K562 (cell line): ENCODE measurements around the gene TJP2. TPM values are rescaled to one million over a fixed set of nuclear protein-coding genes. Genes with fewer than 3 reads are reported as not detected.

ENCODE experiments used
- ATAC-seq: fragments of 200-7000 bp; cut with Tn5 transposase; 3 replicates; pipeline ENCODE4 v1.9.1; 2020; ENCODE audit warnings: moderate library complexity
- BruUV-seq: library from RNA; stranded (reverse); fragments of 400-500 nt; replicated peaks from 2 replicates; lab custom pipeline; 2021; lab: Mats Ljungman, UMichigan
- CTCF ChIA-PET: fragments of 300-600 bp; formaldehyde crosslinking; extraction: SDS; loops from one replicate; lab custom pipeline; 2021; ENCODE audit warnings: low intra/inter-chr PET ratio; lab: Yijun Ruan, JAX
- POLR2A ChIA-PET: fragments of 300-600, 350-650 bp; sonication (Branson Sonifier 250); formaldehyde crosslinking; extraction: SDS; loops from one replicate; lab custom pipeline; 2021; ENCODE audit warnings: antibody characterized with exemption, inconsistent platforms; lab: Yijun Ruan, JAX
- DNase-seq, 4 experiments: peaks; one replicate each; pipeline versions ENCODE4 v3.0.0 to v3.0.0-alpha.2; 2011 to 2018; ENCODE audit warnings: low spot score in 3 of 4, mixed read lengths in 3 of 4; ENCODE audit errors: extremely low read depth in 1 of 4
- FAIRE-seq: peaks from 2 replicates; lab custom pipeline; 2011; peaks lifted over from hg19 to GRCh38; lab: Jason Lieb, UNC
- H2AFZ ChIP-seq: 2 replicates; pipeline ENCODE4 v1.6.0; 2011; ENCODE audit warnings: low read depth, low read length, control low read depth, inconsistent platforms
- H3K27ac ChIP-seq: fragments of 200-600 bp; 3 replicates; pipeline ENCODE4 v1.8.0; 2011; ENCODE audit warnings: low read depth, mild to moderate bottlenecking, control low read depth, inconsistent platforms, low read length, moderate library complexity, mixed read lengths; ENCODE audit errors: extremely low read depth
- H3K27me3 ChIP-seq, 2 experiments: fragments of 300-600 bp in 1 of 2; 2 replicates in 1 of 2; 3 replicates in 1 of 2; pipeline versions ENCODE4 v1.6.0 to v1.8.0; 2011; ENCODE audit warnings: inconsistent platforms in 2 of 2, low read length in 2 of 2, mild to moderate bottlenecking in 1 of 2, mixed read lengths in 1 of 2, moderate library complexity in 1 of 2; ENCODE audit not compliant: control insufficient read depth in 2 of 2, insufficient read depth in 2 of 2
- H3K36me3 ChIP-seq: fragments of 300-600 bp; 3 replicates; pipeline ENCODE4 v1.8.0; 2011; ENCODE audit warnings: mild to moderate bottlenecking, low read length, inconsistent platforms; ENCODE audit not compliant: control insufficient read depth, insufficient read depth
- H3K4me1 ChIP-seq, 2 experiments: fragments of 200-600 bp in 1 of 2; replicated peaks in 1 of 2; 2 replicates in 1 of 2; 3 replicates in 1 of 2; pipeline versions ENCODE4 v1.5.1 to v1.8.0; 2011; ENCODE audit warnings: inconsistent platforms in 2 of 2, low read length in 2 of 2, mild to moderate bottlenecking in 1 of 2, mixed read lengths in 1 of 2, moderate library complexity in 1 of 2; ENCODE audit not compliant: control insufficient read depth in 2 of 2, insufficient read depth in 2 of 2
- H3K4me2 ChIP-seq: 2 replicates; pipeline ENCODE4 v1.6.1; 2011; ENCODE audit warnings: low read length, control low read depth, inconsistent platforms, mixed read lengths; ENCODE audit not compliant: insufficient read depth
- H3K4me3 ChIP-seq: fragments of 200-600 bp; sonication (generic), shearing (Covaris generic); 2 replicates; pipeline ENCODE4 v1.5.1; 2016; ENCODE audit warnings: control low read depth, inconsistent platforms
- H3K79me2 ChIP-seq: fragments of 200-600 bp; 3 replicates; pipeline ENCODE4 v1.8.0; 2011; ENCODE audit warnings: low read length, inconsistent platforms; ENCODE audit not compliant: control insufficient read depth, insufficient read depth
- H3K9ac ChIP-seq, 2 experiments: 2 replicates each; pipeline versions ENCODE4 v1.6.0 to v1.6.1; 2011; ENCODE audit warnings: low read depth in 2 of 2, low read length in 2 of 2, control low read depth in 1 of 2, inconsistent platforms in 1 of 2, mild to moderate bottlenecking in 1 of 2, mixed read lengths in 1 of 2; ENCODE audit not compliant: insufficient read depth in 1 of 2
- H3K9me1 ChIP-seq: one replicate; pipeline ENCODE4 v1.6.0; 2011; ENCODE audit warnings: inconsistent platforms, mild to moderate bottlenecking, low read length, moderate library complexity; ENCODE audit not compliant: control insufficient read depth, insufficient read depth
- H3K9me3 ChIP-seq: replicated peaks from 2 replicates; pipeline ENCODE4 v1.5.1; 2011; ENCODE audit warnings: low read depth, low read length, inconsistent platforms; ENCODE audit not compliant: control insufficient read depth, insufficient read depth
- H4K20me1 ChIP-seq: replicated peaks from 2 replicates; pipeline ENCODE4 v1.6.1; 2011; ENCODE audit warnings: low read length, inconsistent platforms, mixed read lengths; ENCODE audit not compliant: control insufficient read depth, insufficient read depth
- GTF2B ChIP-seq: IDR thresholded peaks from 2 replicates; pipeline ENCODE4 v1.6.1; 2011; ENCODE audit not compliant: insufficient read length; ENCODE audit errors: extremely low read depth
- RBM17 ChIP-seq: fragments of 200-400 bp; formaldehyde crosslinking; IDR thresholded peaks from 2 replicates; pipeline ENCODE4 v1.6.1; 2017; ENCODE audit warnings: low read depth, mild to moderate bottlenecking, low read length, borderline replicate concordance
- ZNF384 ChIP-seq: IDR thresholded peaks from 2 replicates; pipeline ENCODE4 v1.6.1; 2012; ENCODE audit warnings: low read depth, low read length, improper control_type of control experiment
- WGBS: fragments of 100-300 bp; shearing (Covaris generic); methylation state at CpG from one replicate; pipeline ENCODE4 v1.1.6; 2016; ENCODE audit warnings: low coverage, mixed read lengths; ENCODE audit not compliant: insufficient coverage; ENCODE audit errors: missing lambda C conversion rate; 5-methylcytosine and 5-hydroxymethylcytosine counted together
- in situ Hi-C: fragments of 300-500 bp; cut with MboI; formaldehyde crosslinking; loops from 4 replicates; pipeline ENCODE4 v1.15.0; 2018; ENCODE audit warnings: inconsistent platforms, mixed read lengths
- intact Hi-C: fragments of 100-400 bp; cut with micrococcal nuclease; formaldehyde crosslinking; loops from 2 replicates; pipeline ENCODE4 v1.14.2; 2022
- polyA plus RNA-seq, 8 experiments: library from polyadenylated mRNA; depleted of rRNA in 4 of 8; stranded (reverse) in 5 of 8; unstranded in 3 of 8; fragments of >200 nt; fragmentation: Nextera tagmentation in 2 of 8; fragmentation: Illumina TruSeq in 1 of 8; extraction: Ambion mirVana in 2 of 8; extraction: Trizol in 1 of 8; gene quantifications; 2 replicates each; pipeline versions ENCODE4 v1.2.1 to v1.2.3, GENCODE V29; 2011 to 2014; ENCODE audit warnings: inconsistent platforms in 1 of 8, missing spikeins in 1 of 8
- total RNA-seq, 7 experiments: library from RNA; depleted of rRNA in 6 of 7; stranded (reverse); fragments of >200 nt in 6 of 7; fragmentation: Illumina TruSeq in 2 of 7; extraction: Trizol in 2 of 7; gene quantifications; 2 replicates each; pipeline versions ENCODE4 v1.2.1 to v1.2.3, GENCODE V29; 2011 to 2021; ENCODE audit warnings: low replicate concordance in 1 of 7
- TF ChIP-seq, protein P1 (sequence below): fragments of 450-650 bp; formaldehyde crosslinking; IDR thresholded peaks from 2 replicates; pipeline ENCODE4 v1.4.0; 2020; ENCODE audit warnings: mild to moderate bottlenecking, moderate library complexity

The TJP2 gene
- total and polyA plus RNA-seq, 9 of the 15 experiments (the other 6 are each of a cell fraction or from before 2014, with no cell fraction given), result 4.0 to 24.1 (median 16.8) TPM

DNA sequence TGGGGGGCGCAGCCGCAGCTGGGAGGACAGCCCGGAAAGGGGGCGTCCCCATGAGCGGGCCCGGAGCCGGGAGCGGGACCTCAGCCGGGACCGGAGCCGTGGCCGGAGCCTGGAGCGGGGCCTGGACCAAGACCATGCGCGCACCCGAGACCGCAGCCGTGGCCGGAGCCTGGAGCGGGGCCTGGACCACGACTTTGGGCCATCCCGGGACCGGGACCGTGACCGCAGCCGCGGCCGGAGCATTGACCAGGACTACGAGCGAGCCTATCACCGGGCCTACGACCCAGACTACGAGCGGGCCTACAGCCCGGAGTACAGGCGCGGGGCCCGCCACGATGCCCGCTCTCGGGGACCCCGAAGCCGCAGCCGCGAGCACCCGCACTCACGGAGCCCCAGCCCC lies 47.0 kb downstream of the TJP2 start:
- TF ChIP-seq, protein P1, sequence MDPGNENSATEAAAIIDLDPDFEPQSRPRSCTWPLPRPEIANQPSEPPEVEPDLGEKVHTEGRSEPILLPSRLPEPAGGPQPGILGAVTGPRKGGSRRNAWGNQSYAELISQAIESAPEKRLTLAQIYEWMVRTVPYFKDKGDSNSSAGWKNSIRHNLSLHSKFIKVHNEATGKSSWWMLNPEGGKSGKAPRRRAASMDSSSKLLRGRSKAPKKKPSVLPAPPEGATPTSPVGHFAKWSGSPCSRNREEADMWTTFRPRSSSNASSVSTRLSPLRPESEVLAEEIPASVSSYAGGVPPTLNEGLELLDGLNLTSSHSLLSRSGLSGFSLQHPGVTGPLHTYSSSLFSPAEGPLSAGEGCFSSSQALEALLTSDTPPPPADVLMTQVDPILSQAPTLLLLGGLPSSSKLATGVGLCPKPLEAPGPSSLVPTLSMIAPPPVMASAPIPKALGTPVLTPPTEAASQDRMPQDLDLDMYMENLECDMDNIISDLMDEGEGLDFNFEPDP, result no peak
- no peak for TF ChIP-seq RBM17
- POLR2A ChIA-PET, result no interaction called here

GRCh38 chr9:69222970-69223369 lies 48.9 kb downstream of the TJP2 start:
- FAIRE-seq (no peak), ATAC-seq (peak; percentile 61), DNase-seq (no peak)
- no peak overlapping the region for H3K9ac ChIP-seq
- WGBS, result 92% methylated on average over 6 of the region's 8 CpGs
- no TSS peak for BruUV-seq
- H2AFZ ChIP-seq, result no peak overlapping the region
- no peaks in the 10 kb centered on the region for H3K9me3 ChIP-seq
- no peak overlapping the region for H3K4me3 ChIP-seq
- intact Hi-C loops (no loop called here), in situ Hi-C loops (no loop called here)
- H3K9me1 ChIP-seq, result no peaks in the 10 kb centered on the region
- no peak overlapping the region for H3K27ac ChIP-seq
- H3K4me2 ChIP-seq, result no peak overlapping the region
- no peaks in the 10 kb centered on the region for H4K20me1 ChIP-seq
- ChIA-PET CTCF (no interaction called here), POLR2A (interaction anchor here (1.0 kb wide), 1 partner anchor 9 kb away, joined by 5 read pairs; no protein-coding TSS in a partner anchor)
- no peaks in the 10 kb centered on the region for H3K27me3 ChIP-seq
- peaks cover 0 to 5% of the 10 kb centered on the region in 2 experiments; a peak in 3 of 5 replicates for H3K4me1 ChIP-seq
- no peak for TF ChIP-seq GTF2B
- TF ChIP-seq ZNF384, result 0 out of 2 replicates have a peak, but pooled peaks have one; percentile 8
- H3K79me2 ChIP-seq, result no peaks in the 10 kb centered on the region
- peaks cover 41% of the 10 kb centered on the region; the same call in 2 of the 3 replicates for H3K36me3 ChIP-seq

More for the DNA sequence above, 47.0 kb downstream of the TJP2 start:
- ATAC-seq (no peak), FAIRE-seq (no peak), DNase-seq (no peak)
- Histone ChIP-seq H4K20me1 (no peaks in the 10 kb centered on the region), H3K4me1 (peaks cover 7 to 8% of the 10 kb centered on the region in 2 experiments; a peak in 4 of 5 replicates), H3K36me3 (peaks cover 38% of the 10 kb centered on the region), H3K79me2 (no peaks in the 10 kb centered on the region), H3K27me3 (no peaks in the 10 kb centered on the region), H3K4me2 (no peak overlapping the region), H3K9ac (no peak overlapping the region), H3K9me3 (no peaks in the 10 kb centered on the region), H3K27ac (no peak overlapping the region), H3K4me3 (no peak overlapping the region), H2AFZ (no peak overlapping the region), H3K9me1 (no peaks in the 10 kb centered on the region)
- in situ Hi-C loops (no loop called here), intact Hi-C loops (no loop called here)
- BruUV-seq, result no TSS peak
- CTCF ChIA-PET, result no interaction called here
- WGBS, result 100% methylated on average over 2 of the region's 47 CpGs
